Liver (tissue), 3 donors: Measurements from ENCODE around the gene CCN2.

Experiments
- CTCF ChIP-seq: fragments of 150-350 bp; IDR thresholded peaks from 2 replicates; pipeline ENCODE4 v1.5.1; 2017; ENCODE audit warnings: improper control_type of control experiment, low read depth, low read length; ENCODE audit not compliant: missing input control
- JUND ChIP-seq, 2 donors: IDR thresholded peaks; 2 replicates each; pipeline ENCODE4 v1.6.1; 2016; ENCODE audit warnings: antibody characterized with exemption in 2 of 2
- MAX ChIP-seq: IDR thresholded peaks from 2 replicates; pipeline ENCODE4 v1.6.1; 2016; ENCODE audit warnings: antibody characterized with exemption
- RAD21 ChIP-seq, 2 donors: IDR thresholded peaks; 2 replicates each; pipeline ENCODE4 v1.6.1; 2016; ENCODE audit warnings: antibody characterized with exemption in 2 of 2, mild to moderate bottlenecking in 2 of 2
- donor health status: healthy.
- donor health status: healthy.

GRCh38 chr6:131972741-131973140 lies 21.6 kb upstream of the CCN2 start:
- TF ChIP-seq CTCF (no peak), JUND (IDR thresholded peaks at IDR 0.05) (no peak), RAD21 (IDR thresholded peaks at IDR 0.05) (no peak), MAX (no peak)
